ENCODE results near the gene HLTF.

Gene HLTF

DNA sequence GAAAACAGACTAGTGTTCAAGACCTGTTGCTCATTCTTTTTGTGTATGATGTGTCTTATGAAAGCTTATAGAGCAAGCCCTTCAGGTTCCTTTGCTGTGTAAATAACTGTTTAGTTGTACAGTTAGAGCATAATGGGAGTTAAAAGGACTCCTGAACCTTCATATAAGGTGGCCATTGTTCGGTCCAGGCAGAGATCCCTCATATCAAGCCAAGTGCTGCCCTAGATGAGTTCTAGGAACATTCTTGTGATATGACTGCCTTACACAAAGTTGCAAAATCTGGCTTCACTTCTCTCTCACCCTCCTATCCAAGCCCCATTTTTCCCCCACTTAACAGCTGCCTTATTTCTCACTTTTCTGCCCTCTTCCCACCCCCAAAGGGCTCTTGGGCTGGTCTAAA lies 68.1 kb downstream of the HLTF start:
- no peak for DNase-seq (ENCODE audit: low read depth in 2 of 3, low spot score in 2 of 3)

DNA sequence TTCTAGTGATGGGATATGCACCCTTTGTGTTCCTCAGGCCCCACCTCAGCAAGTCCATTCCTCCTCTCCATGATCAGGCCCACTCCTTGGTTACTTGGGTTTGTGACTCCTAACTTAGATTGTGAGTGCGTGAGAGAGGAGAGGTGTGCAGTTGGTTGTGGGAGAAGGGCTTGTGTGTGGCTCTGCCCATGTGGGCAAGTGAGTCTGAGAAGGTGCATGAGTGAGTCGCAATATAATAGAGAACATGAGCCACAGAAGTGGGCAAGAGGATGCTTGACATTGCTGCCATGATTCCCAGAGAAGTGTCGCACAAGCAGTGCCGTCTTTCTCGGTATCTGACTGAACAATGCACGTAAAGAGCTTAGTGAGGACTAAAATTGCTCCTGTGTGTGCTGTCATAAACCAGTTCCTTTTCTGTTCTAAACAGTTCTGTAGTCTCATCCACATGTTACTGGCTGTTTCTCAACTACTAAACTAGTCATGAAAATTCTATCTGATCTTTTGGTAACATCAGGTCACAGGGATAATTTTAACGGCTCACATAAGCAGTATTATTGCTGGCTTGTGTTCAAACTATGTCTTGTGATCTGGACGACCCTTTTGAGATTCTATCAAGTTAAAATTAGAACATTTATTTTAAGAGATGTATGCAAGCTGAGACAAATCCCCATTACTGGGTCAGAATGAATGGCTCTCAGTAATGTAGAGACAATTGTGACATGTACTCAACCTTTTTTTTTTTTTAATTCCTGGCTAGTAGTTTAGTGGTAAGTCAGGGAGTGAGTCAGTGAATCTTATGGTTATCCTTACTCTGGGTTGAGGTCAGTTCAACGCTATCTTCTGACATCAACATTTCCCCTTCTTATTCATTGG lies 69.4 kb downstream of the HLTF start:
- no peak for DNase-seq (ENCODE audit: low read depth in 2 of 3, low spot score in 2 of 3)

DNA sequence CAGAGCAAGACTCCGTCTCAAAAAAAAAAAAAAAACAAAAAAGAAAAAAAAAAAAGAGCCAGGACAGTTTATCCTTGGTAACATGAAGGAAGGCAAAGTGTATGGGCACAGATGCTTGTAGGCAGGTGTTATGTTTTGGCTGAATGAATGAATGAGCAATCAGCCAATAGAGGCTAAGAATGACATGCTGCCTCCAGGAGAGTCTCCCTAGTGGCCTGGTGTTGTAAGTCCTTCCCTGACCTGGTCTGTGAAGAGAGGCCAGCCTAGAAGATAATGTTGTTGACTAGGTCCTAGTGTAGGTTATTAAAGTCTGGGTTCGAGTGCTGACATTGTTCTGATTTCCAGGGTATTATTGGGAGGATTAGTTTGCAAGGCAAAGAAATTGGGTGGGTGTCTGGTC lies 70.1 kb downstream of the HLTF start:
- no peak for DNase-seq (ENCODE audit: low read depth in 2 of 3, low spot score in 2 of 3)

DNA sequence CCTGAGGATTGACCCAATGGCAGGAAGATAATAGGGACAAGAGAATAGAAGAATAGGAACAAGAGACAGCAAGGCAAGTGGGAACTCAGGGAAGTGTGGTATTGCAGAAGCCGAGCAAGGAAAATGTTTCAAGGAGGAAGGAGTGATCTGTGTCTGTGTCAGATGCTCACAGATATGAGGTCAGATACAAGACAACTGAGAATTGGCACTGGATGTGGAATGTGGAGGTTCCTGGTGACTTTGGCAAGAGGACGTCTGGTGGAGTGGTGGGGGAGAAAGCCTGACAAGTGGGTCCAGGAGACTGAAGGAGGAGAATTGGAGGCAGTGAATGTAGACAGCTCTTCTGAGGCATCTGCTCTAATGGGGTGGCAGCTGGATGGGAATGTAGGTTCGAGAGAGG lies 70.9 kb downstream of the HLTF start:
- DNase-seq (ENCODE audit: low read depth in 2 of 3, low spot score in 2 of 3) = no peak

DNA sequence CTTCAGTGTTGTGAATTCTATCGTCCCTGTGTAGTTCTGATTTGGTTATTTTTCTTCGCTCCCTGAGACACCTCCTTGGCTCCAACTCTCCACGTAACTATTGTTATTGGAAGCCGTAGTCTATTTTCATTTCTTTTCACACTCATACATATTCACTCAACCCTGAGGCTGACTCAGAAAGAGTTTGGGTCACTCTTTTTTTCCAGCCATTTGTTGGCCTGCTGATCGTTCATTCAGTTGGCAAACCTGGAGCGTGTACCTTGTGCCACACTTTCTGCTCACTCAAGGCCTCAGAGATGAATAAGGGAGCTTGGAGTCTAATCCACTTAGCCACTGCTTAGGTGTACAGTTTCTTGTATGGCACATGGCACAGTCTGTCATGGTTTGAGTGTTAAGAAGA lies 72.6 kb downstream of the HLTF start:
- DNase-seq (ENCODE audit: low read depth in 2 of 3, low spot score in 2 of 3) = no peak

DNA sequence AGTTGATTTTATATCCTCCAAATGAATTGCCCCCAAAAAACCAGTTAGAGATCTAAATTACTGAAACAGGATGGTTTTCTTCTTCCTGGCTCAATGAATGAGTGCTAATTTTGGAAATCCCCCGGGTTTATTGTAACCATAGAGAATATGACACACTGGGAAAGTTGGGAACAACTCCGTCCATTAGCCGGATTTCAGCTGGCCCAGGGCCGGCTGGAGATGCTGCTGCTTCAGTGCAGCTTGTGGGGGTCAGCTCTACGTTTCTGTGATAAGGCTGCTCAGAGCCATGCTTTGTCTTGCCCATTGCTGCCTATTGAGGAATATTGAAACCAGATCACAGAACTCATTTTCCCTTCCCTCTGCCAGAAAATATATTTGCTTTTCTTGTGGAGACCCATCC lies 74.7 kb downstream of the HLTF start:
- no peak for DNase-seq (ENCODE audit: low read depth in 2 of 3, low spot score in 2 of 3)

DNA sequence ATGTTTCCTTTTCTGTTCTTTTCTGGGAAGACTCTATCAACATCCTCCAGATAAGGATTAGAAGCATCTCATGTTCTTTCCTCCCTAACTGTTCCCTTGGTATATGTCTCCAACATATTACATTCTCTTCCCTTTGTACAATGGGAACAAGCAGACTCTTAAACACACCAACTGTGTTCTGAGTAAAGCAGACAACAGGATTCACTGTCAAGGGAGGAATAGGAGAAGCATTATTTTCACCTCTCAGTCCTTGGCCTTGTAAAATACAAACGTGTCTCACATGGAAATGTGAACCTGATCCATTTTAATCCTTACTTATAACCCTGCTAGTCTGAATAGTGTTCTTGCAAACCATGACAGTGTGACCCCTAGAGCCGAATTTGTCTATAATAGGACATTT lies 75.4 kb downstream of the HLTF start:
- DNase-seq (ENCODE audit: low read depth in 2 of 3, low spot score in 2 of 3) = no peak

DNA sequence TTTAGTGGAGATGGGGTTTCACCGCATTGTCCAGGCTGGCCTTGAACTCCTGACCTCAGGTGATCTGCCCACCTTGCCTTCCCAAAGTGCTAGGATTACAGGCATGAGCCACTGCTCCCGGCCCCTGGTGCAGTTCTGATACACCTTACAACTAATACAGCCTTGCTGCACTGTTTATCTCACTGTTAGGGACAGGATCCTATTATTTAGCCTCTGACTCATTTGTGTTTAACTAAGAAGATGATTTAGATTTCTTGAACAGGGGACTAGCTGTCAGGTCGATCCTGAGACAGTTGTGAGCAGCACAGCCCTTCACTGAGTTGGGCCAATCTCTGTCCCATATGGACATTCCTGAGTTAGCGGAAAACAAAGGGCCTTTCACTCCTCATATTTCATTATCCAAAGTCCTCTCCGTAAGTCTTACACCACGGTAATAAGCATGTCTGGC lies 75.8 kb downstream of the HLTF start:
- DNase-seq (ENCODE audit: low read depth in 2 of 3, low spot score in 2 of 3) = no peak

DNA sequence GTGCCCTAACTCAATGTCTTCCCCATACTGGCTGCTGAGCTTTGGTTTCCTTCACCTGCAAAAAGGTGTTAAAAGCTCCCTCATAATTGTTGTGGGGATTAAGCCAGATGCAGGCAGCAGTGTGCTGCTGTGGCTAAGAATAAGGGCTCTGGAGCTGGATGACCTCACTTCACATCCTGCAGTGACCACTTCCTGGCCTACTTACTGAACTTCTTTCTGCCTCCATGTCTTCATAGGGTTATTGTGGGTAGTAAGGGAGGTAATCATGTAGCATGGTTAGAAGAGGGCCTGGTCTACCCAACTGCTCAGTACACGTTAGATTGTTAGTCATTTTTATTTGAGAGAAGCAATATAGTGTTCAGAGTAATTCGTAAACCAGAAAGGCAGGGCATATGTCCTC lies 76.6 kb downstream of the HLTF start:
- no peak for DNase-seq (ENCODE audit: low read depth in 2 of 3, low spot score in 2 of 3)

DNA sequence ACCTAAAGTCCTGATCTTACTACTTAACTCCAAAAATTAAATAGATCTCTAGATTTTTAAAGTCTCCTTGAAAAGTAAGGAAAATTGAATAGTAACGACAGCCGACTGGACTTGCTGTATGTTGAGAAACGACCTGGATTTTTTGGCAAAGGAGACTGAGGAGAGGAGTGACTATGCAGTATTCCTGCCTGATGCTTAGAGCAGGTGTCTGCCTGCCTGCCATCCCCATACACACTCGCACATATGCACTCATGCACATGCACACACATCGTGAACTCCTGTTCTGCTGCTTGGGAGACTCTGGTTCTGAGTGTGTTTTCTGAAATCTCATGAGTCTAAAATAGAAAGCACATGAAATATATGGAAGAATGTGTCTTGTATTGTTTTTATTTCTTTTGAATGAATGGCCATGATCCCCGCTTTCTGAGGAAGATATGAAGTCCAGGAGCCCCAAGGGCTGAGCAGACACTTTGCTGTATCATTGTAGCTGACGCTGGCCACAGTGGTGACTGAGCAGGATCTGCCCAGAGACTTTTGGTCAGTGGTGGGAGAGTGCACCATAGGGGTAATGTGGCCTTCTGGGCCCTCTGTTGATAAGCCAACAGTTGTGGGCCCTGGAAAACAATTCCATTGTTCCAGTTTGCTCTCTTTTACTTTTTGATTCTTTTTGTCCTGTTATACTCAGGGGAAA lies 78.6 kb downstream of the HLTF start:
- no peak for DNase-seq (ENCODE audit: low read depth in 2 of 3, low spot score in 2 of 3)

DNA sequence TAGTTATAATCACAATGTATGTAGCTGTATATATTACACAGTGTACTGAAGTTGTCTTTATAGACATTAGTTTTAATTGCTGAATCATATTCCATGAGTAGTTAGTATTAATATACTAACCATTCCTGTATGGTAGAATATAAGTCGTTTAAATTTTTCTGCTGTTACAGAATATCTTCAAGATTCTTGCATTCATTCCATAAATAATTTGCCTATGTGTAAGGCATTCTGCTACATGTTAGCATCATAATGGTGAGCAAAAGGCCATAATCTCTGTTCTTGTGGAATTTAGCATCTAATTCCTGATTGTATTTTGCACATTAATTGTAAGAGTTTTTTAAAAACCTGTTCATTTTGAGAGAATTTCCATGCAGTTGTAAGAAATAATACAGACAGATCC lies 80.9 kb downstream of the HLTF start:
- no peak for DNase-seq (ENCODE audit: low read depth in 2 of 3, low spot score in 2 of 3)

DNA sequence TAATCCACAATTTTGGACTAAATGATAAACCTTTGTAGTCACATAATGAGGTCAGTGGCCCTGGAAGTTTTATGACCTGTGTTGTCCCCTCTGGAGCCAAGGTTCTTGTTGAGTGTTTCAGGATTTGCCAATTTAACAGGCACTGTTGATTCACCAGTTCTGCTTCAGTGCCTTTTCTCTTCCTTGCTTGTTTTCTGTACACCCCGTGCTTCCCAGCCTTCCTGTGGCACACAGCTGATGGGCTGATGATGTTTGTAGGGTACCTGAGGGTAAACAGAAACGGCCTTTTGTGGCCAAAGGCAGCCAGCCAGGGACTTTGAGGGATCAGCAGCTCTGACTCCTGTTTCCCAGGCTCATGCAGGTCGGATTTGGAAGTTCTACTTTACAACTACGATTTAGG lies 81.7 kb downstream of the HLTF start:
- no peak for DNase-seq (ENCODE audit: low read depth in 2 of 3, low spot score in 2 of 3)

DNA sequence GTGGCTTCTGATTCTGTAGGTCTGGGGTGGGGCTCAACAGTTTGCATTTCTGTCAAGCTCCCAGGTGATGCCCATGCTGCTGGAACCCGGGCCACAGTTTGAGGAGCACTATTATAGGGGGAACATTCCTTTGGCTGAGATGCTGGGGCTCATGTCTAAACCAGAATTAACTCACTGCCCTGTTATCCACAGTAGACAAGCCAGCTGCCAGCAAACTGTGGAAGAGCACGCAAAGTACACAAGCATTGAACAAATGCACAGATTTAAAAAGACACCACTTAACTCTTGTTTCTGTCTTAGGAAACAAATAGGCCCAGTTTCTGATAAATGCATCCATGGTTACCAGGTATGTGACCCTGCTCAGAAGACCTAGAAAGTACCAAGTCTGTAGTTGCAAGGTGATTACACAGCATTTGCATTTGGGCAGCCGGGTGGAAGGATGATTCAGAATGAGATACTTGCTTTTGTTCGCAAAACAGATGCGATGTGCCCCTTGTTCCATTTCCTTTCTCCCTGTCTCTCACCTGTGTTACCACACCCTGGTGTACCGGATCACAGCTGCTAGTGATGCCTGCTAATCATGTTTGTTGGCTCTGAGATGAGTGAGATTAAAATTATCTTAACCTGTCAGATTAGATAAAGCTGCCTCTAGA lies 82.6 kb downstream of the HLTF start:
- DNase-seq (ENCODE audit: low read depth in 2 of 3, low spot score in 2 of 3) = no peak

DNA sequence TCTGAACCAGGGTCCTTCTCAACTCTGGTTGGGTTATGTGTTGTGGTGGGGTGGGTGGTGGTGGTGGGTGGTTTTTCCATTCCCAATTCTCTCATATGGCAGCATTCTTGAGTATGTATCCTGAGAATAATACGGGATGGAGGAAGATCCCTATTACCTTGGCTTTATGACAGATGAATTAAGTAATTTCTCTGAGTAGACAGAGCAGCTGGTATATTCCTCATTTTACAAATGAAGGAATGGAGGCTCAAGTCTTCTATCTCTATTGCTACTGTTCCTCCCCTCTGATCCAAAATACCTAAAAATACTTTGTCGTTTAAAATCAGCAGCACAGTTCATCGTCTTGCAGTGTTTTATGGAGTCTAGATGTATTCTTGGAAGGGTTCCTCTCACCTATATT lies 84.6 kb downstream of the HLTF start:
- no peak for DNase-seq (ENCODE audit: low read depth in 2 of 3, low spot score in 2 of 3)

DNA sequence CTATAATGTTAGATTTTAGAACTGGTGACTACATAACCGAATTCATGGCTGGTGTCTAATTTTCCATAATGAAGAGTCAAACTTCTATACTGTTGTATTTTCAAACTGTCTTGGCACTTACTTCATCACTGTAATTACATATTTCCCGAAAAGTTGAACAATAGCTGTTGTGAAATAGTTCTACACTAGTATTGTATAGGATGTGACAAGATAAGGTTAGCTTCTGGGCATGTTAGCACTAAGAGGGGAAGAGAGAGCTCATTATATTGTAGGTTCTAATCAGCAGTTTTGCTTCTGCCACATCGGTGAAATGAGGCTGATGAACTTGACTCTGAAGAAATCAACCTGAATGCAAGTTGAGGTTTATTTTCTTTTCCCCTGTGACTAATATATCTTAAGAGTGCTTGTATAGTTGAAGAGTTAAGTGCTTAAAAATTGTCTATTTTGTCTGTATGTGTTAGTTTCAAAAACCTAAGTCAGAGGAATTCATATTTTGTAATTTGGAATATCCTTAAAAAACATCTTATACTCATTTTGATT lies 86.1 kb downstream of the HLTF start:
- DNase-seq (ENCODE audit: low read depth in 2 of 3, low spot score in 2 of 3) = no peak

DNA sequence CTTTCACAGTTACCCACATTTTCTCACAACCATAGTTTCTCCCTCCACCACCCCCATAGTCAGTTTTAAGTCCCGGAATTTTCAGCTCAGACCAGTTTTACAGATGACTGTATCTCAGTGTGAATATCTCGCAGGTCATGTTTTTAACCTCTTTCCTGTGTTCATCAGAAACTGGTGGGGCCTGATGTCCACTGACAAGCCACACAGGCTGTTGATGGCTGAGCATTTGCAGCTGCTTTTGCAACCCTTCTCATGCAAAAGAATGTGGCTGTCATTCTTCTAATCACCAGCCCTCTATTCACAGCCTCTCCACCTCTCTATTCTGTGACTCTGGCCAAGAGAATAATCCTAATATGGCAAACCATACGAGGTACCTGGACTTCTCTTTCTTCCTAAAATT lies 86.5 kb downstream of the HLTF start:
- no peak for DNase-seq (ENCODE audit: low read depth in 2 of 3, low spot score in 2 of 3)

DNA sequence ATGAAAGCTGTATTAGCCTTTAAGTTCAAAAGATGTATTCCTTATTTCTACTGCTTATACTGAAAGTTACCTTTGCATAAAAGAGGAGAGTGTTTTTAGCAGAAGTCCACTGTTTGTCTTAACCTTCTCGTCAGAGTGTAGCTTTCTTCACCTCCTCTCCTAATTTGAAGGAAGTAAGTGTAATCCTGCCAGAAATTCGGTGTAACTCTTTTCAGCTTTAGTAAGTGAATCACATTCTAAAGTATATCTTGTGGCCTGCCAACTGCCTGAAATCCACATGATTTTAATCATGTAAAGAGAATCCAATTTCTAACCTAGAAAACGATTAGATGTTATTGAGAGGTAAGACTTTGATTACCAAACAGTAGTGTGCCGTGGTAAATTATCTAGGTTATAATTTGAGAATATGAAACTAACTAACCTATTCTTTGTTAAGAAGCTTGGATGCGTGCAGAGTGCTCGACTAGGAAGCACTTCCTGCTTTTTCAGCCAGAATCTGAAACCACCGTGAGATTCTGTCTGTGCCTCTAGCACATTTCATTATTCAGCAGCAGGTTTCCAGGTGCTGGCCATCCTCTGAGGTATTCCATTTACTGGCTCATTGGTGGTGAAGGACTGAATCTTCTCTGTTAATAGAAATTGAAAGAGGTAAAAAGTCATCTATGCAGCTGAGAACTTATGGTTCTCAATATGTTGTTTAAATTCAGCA lies 87.5 kb downstream of the HLTF start:
- no peak for DNase-seq (ENCODE audit: low read depth in 2 of 3, low spot score in 2 of 3)

DNA sequence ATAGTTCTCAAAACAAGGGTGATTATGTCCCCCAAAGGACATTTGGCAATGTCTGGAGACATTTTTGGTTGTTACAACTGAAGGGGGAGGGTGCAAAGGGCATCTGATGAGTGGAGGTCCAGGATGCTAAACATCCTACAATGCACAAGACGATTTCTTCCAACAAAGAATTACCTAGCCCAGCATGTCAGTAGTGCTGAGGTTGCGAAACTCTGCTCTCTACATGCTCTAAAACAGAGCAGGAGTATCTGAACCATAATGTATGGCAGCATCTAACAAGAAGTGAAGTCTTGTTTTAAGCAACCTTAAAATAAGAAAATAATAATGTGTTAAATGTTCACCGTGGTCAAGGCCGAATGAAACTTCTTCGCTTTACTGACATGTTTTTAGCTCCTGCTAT lies 88.0 kb downstream of the HLTF start:
- no peak for DNase-seq (ENCODE audit: low read depth in 2 of 3, low spot score in 2 of 3)

DNA sequence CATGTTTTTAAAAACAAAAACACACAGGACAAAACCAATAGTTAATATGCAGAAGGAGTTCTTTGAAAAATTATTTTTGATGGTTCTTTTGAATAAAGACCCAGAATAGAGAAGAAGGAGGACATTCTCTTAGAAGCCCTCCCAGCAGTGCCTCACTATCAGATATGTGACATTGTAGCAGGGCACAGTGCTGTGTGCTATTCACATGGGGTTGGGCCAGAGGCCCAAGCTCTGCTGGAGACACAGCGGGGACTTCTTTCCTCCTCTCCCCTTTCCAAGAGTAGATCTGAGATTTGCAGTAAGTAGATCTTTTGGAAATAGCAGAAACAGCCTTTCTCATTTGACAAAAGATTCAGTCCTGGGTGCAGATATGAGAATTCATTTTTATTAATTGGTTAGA lies 88.7 kb downstream of the HLTF start:
- no peak for DNase-seq (ENCODE audit: low read depth in 2 of 3, low spot score in 2 of 3)

DNA sequence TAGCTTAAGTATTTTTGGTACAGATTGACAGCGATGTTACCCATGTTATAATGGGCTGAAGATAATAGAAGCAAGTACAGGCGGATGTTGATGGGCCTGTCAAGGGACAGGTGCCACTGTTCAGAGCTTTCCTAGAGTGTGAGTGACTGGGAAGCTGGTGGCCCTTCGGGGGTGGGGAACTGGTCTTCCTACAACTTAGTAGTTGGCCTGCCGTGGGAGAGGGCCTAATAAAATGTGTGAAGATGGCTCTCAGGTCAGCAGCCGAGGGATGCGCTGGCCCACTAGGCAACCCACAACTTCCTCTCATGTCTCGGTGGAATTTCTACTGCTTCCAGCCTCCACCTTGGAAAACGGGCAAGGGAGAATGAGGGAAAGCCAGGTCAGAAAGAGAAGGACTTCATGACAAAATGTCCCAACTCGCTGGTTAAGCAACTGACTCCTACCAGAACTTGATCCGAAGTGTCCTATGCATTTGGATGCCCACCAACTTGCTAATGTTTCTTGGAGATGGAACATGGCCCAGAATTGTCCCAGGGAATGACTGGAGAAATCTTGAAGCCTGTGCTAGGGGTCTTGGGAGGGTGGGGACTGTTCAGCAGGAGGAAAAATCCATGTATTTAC lies 93.6 kb downstream of the HLTF start:
- DNase-seq (ENCODE audit: low read depth in 2 of 3, low spot score in 2 of 3) = no peak
